Stomach (tissue), 9 donors: ENCODE data around the gene NPHP4. TPM values are rescaled to one million over a fixed set of nuclear protein-coding genes. Genes with fewer than 3 reads are reported as not detected.

Source experiments
- DNase-seq, 2 donors: peaks; one replicate each; pipeline versions ENCODE4 v3.0.0 to v3.0.0-alpha.2; 2013 to 2019
- H3K27ac ChIP-seq, 5 donors: fragments of 200-600 bp in 4 of 5; sonication (generic) in 4 of 5; one replicate each; pipeline ENCODE4 v1.5.1; 2013 to 2019; ENCODE audit warnings: mild to moderate bottlenecking in 1 of 5, moderate library complexity in 1 of 5
- H3K27me3 ChIP-seq, 3 donors: fragments of 200-600 bp; sonication (generic); one replicate each; pipeline ENCODE4 v1.5.1; 2017 to 2019; ENCODE audit warnings: mixed run types in 1 of 3
- H3K36me3 ChIP-seq, 4 donors: fragments of 200-600 bp; sonication (generic); 1 replicate in 3 of 4; 2 replicates in 1 of 4; pipeline ENCODE4 v1.5.1; 2016 to 2019
- H3K4me1 ChIP-seq, 4 donors: fragments of 200-600 bp; sonication (generic); one replicate each; pipeline ENCODE4 v1.5.1; 2016 to 2019
- H3K4me3 ChIP-seq, 4 donors: fragments of 200-600 bp; sonication (generic) in 3 of 4; one replicate each; pipeline ENCODE4 v1.5.1; 2016 to 2019; ENCODE audit warnings: mild to moderate bottlenecking in 1 of 4
- H3K9me3 ChIP-seq, 4 donors: fragments of 200-600 bp; sonication (generic); one replicate each; pipeline ENCODE4 v1.5.1; 2016 to 2019
- CTCF ChIP-seq, 7 experiments: fragments of 450-650 bp in 4 of 7; fragments of 200-600 bp in 3 of 7; sonication (generic) in 3 of 7; IDR thresholded peaks; one replicate each; pipeline ENCODE4 v1.5.1; 2016 to 2019; ENCODE audit warnings: antibody characterized with exemption in 7 of 7, control low read depth in 2 of 7, mild to moderate bottlenecking in 1 of 7
- EP300 ChIP-seq: sonication (generic); formaldehyde crosslinking; IDR thresholded peaks from one replicate; pipeline ENCODE4 v1.6.1; 2017; ENCODE audit warnings: antibody characterized with exemption
- POLR2A ChIP-seq, 4 donors: fragments of 450-650 bp; IDR thresholded peaks; one replicate each; pipeline ENCODE4 v1.6.1; 2016; ENCODE audit warnings: antibody characterized with exemption in 4 of 4, control low read depth in 2 of 4, mild to moderate bottlenecking in 1 of 4, moderate library complexity in 1 of 4
- POLR2AphosphoS5 ChIP-seq, 3 donors: sonication (generic); formaldehyde crosslinking; IDR thresholded peaks; one replicate each; pipeline ENCODE4 v1.6.1; 2016; ENCODE audit warnings: antibody characterized with exemption in 3 of 3
- WGBS, 5 donors: extraction: QIAGEN DNeasy Blood & Tissue Kit in 3 of 5; methylation state at CpG; one replicate each; pipeline versions ENCODE4 v1.1.5 to v1.1.7; 2013 to 2018; 5-methylcytosine and 5-hydroxymethylcytosine counted together
- intact Hi-C: fragments of 100-400 bp; cut with DNase I; formaldehyde crosslinking; loops from one replicate; pipeline ENCODE4 v1.15.1; 2023; ENCODE audit warnings: low total_unique reads
- polyA plus RNA-seq, 3 donors: library from polyadenylated mRNA; stranded (reverse); fragments of 200-250 nt; gene quantifications; one replicate each; pipeline ENCODE4 v1.2.3, GENCODE V29; 2013
- total RNA-seq, 5 donors: library from RNA; depleted of rRNA; stranded (reverse); fragments of >200 nt; gene quantifications; one replicate each; pipeline versions ENCODE4 v1.1.0 to v1.2.3, GENCODE V29; 2014 to 2016
- donor health status: healthy with polysubstance abuse.
- donor health status: Bipolar disorder and iron deficiency.
- donor health status: healthy.

Gene NPHP4
- total and polyA plus RNA-seq, 8 donors: 1.9 to 29.7 (median 7.3) TPM

- Histone ChIP-seq H3K27me3 (peaks cover 0 to 20% (median 0%) of the 10 kb centered on the region in 3 donors), H3K36me3 (peaks cover 0 to 29% (median 5%) of the 10 kb centered on the region in 4 donors), H3K9me3 (no peaks in the 10 kb centered on the region), H3K27ac (no peak overlapping the region), H3K4me1 (peaks cover 0 to 5% (median 0%) of the 10 kb centered on the region in 4 donors), H3K4me3 (no peak overlapping the region)
- 78 to 91% (median 81%) methylated on average over 15 of the region's 15 CpGs for WGBS, 5 donors
- TF ChIP-seq EP300: no peak
- TF ChIP-seq POLR2A (IDR thresholded peaks at IDR 0.05): no peak
- no peak for TF ChIP-seq POLR2AphosphoS5 (IDR thresholded peaks at IDR 0.05)
- no peak for TF ChIP-seq CTCF (IDR thresholded peaks at IDR 0.05)
- DNase-seq: no peak
- intact Hi-C loops: no loop called here
Measured at GRCh38 chr1:6040444-6040843, 48.2 kb upstream of the NPHP4 start.

GRCh38 chr1:6039031-6039430, 46.8 kb upstream of the NPHP4 start:
- Histone ChIP-seq H3K27ac (no peak overlapping the region), H3K9me3 (no peaks in the 10 kb centered on the region), H3K36me3 (peaks cover 0 to 23% (median 5%) of the 10 kb centered on the region in 4 donors), H3K4me3 (no peak overlapping the region), H3K27me3 (peaks cover 0 to 34% (median 0%) of the 10 kb centered on the region in 3 donors), H3K4me1 (peaks cover 0 to 10% (median 3%) of the 10 kb centered on the region in 4 donors)
- DNase-seq: no peak
- 81 to 87% (median 83%) methylated on average over 15 of the region's 15 CpGs for WGBS, 5 donors
- TF ChIP-seq CTCF (IDR thresholded peaks at IDR 0.05): no peak
- no peak for TF ChIP-seq EP300
- no peak for TF ChIP-seq POLR2A (IDR thresholded peaks at IDR 0.05)
- no peak for TF ChIP-seq POLR2AphosphoS5 (IDR thresholded peaks at IDR 0.05)
- intact Hi-C loops: no loop called here

GRCh38 chr1:6038603-6039002, 46.4 kb upstream of the NPHP4 start:
- Histone ChIP-seq H3K27ac (no peak overlapping the region), H3K36me3 (peaks cover 0 to 21% (median 4%) of the 10 kb centered on the region in 4 donors), H3K4me1 (peaks cover 0 to 10% (median 3%) of the 10 kb centered on the region in 4 donors), H3K4me3 (no peak overlapping the region), H3K27me3 (peaks cover 0 to 37% (median 0%) of the 10 kb centered on the region in 3 donors), H3K9me3 (no peaks in the 10 kb centered on the region)
- no peak for TF ChIP-seq POLR2AphosphoS5 (IDR thresholded peaks at IDR 0.05)
- no peak for TF ChIP-seq POLR2A (IDR thresholded peaks at IDR 0.05)
- no peak for TF ChIP-seq EP300
- TF ChIP-seq CTCF (IDR thresholded peaks at IDR 0.05): no peak
- intact Hi-C loops: no loop called here
- no peak for DNase-seq
- WGBS, 5 donors: 56 to 71% (median 61%) methylated on average over 7 of the region's 7 CpGs

- Histone ChIP-seq H3K4me1 (peaks cover 0 to 10% (median 3%) of the 10 kb centered on the region in 4 donors), H3K27ac (no peak overlapping the region), H3K9me3 (no peaks in the 10 kb centered on the region), H3K27me3 (peaks cover 0 to 37% (median 0%) of the 10 kb centered on the region in 3 donors), H3K36me3 (peaks cover 0 to 21% (median 0%) of the 10 kb centered on the region in 4 donors), H3K4me3 (no peak overlapping the region)
- intact Hi-C loops: no loop called here
- DNase-seq: no peak
- WGBS, 5 donors: 32 to 37% (median 35%) methylated on average over 9 of the region's 9 CpGs
- TF ChIP-seq POLR2A (IDR thresholded peaks at IDR 0.05): no peak
Measured at GRCh38 chr1:6037338-6037762, 45.1 kb upstream of the NPHP4 start.

- no peak for TF ChIP-seq CTCF (IDR thresholded peaks at IDR 0.05)
- no peak for TF ChIP-seq EP300
- no peak for TF ChIP-seq POLR2AphosphoS5 (IDR thresholded peaks at IDR 0.05)
- TF ChIP-seq POLR2A (IDR thresholded peaks at IDR 0.05): no peak
- H3K4me1 ChIP-seq: peaks cover 0 to 10% (median 3%) of the 10 kb centered on the region in 4 donors
- no peaks in the 10 kb centered on the region for H3K9me3 ChIP-seq
- H3K27me3 ChIP-seq: peaks cover 0 to 45% (median 0%) of the 10 kb centered on the region in 3 donors
- intact Hi-C loops: no loop called here
- DNase-seq: no peak
- no peak overlapping the region for H3K4me3 ChIP-seq
- WGBS, 5 donors: 64 to 76% (median 69%) methylated on average over 12 of the region's 12 CpGs
- H3K27ac ChIP-seq: no peak overlapping the region
- H3K36me3 ChIP-seq: peaks cover 0 to 5% (median 0%) of the 10 kb centered on the region in 4 donors
Measured at GRCh38 chr1:6035719-6036118, 43.5 kb upstream of the NPHP4 start.
